Measurements from ENCODE around the gene SLC25A34. TPM values are rescaled to one million over a fixed set of nuclear protein-coding genes. Genes with fewer than 3 reads are reported as not detected.

The SLC25A34 gene
- total RNA-seq, 1 experiment from 2014 or later, result 0.59 TPM

- TF ChIP-seq ELF1 (IDR thresholded peaks at IDR 0.05; ENCODE audit: borderline replicate concordance, low read depth) (no peak), JUND (IDR thresholded peaks at IDR 0.05) (no peak), RAD21 (IDR thresholded peaks at IDR 0.05; ENCODE audit: low read depth) (no peak), YY1 (IDR thresholded peaks at IDR 0.05; ENCODE audit: extremely low read depth, insufficient replicate concordance, low read depth, low read length) (no peak), SRF (IDR thresholded peaks at IDR 0.05; ENCODE audit: low read depth) (no peak), POLR2AphosphoS5 (IDR thresholded peaks at IDR 0.05; ENCODE audit: low read depth, low read length) (no peak), EZH2phosphoT487 (IDR thresholded peaks at IDR 0.05; ENCODE audit: borderline replicate concordance) (no peak)
- TF ChIP-seq, protein P1, sequence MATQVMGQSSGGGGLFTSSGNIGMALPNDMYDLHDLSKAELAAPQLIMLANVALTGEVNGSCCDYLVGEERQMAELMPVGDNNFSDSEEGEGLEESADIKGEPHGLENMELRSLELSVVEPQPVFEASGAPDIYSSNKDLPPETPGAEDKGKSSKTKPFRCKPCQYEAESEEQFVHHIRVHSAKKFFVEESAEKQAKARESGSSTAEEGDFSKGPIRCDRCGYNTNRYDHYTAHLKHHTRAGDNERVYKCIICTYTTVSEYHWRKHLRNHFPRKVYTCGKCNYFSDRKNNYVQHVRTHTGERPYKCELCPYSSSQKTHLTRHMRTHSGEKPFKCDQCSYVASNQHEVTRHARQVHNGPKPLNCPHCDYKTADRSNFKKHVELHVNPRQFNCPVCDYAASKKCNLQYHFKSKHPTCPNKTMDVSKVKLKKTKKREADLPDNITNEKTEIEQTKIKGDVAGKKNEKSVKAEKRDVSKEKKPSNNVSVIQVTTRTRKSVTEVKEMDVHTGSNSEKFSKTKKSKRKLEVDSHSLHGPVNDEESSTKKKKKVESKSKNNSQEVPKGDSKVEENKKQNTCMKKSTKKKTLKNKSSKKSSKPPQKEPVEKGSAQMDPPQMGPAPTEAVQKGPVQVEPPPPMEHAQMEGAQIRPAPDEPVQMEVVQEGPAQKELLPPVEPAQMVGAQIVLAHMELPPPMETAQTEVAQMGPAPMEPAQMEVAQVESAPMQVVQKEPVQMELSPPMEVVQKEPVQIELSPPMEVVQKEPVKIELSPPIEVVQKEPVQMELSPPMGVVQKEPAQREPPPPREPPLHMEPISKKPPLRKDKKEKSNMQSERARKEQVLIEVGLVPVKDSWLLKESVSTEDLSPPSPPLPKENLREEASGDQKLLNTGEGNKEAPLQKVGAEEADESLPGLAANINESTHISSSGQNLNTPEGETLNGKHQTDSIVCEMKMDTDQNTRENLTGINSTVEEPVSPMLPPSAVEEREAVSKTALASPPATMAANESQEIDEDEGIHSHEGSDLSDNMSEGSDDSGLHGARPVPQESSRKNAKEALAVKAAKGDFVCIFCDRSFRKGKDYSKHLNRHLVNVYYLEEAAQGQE (IDR thresholded peaks at IDR 0.05; ENCODE audit: low read depth), result no peak
These were observed 35.5 kb upstream of the SLC25A34 start (continued) for GRCh38 chr1:15700508-15700907.

DNA sequence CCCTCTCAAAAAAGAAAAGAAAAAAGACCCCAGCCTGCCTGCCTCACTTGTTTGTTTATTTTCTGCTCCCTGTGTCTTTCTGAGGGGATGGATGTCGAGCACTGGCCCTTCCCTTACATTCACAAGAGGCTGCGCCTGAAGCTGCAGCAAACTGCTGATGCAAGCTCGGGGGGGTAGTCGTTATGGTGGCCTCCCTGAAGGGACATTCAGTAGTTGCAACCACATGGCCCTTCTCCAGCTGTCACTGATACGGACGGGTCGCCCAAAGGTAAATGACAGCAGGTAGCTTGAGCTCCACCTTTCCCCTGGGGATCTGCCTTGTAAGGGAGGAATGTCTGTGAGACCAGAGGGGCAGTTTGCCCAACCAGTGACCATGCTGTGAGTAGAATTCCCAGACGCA lies 34.3 kb upstream of the SLC25A34 start:
- Histone ChIP-seq H2AFZ (ENCODE audit: low read depth, low read length, poor library complexity, severe bottlenecking) (no peak overlapping the region), H3K79me2 (ENCODE audit: insufficient read depth, low read length) (peaks cover 18% of the 10 kb centered on the region; the same call in 1 of the 2 replicates), H3K9me3 (ENCODE audit: control insufficient read depth in 1 of 2, insufficient read depth in 1 of 2, low read depth in 1 of 2, low read length in 2 of 2) (no peaks in the 10 kb centered on the region), H3K4me2 (ENCODE audit: low read length) (no peak overlapping the region), H3K27me3 (ENCODE audit: insufficient read depth, low read length) (no peaks in the 10 kb centered on the region), H3K27ac (ENCODE audit: low read depth, low read length) (no peak overlapping the region), H3K36me3 (ENCODE audit: control insufficient read depth in 1 of 2, insufficient read depth in 2 of 2, low read length in 2 of 2) (no peaks in the 10 kb centered on the region), H4K20me1 (ENCODE audit: insufficient read depth) (no peaks in the 10 kb centered on the region), H3K4me3 (replicated peaks in 1 of 2; ENCODE audit: low read depth in 1 of 2, low read length in 2 of 2) (no peak overlapping the region), H3K9me2 (ENCODE audit: insufficient read depth) (no peaks in the 10 kb centered on the region), H3K4me1 (ENCODE audit: control insufficient read depth in 1 of 2, insufficient read depth in 2 of 2, low read length in 2 of 2) (peaks cover 0 to 3% of the 10 kb centered on the region in 2 experiments; a peak in 1 of 4 replicates), H3K9ac (ENCODE audit: low read length) (no peak overlapping the region)
- DNase-seq (ENCODE audit: low read depth, low spot score) (no peak), ATAC-seq (no peak)
- no TSS peak for BruUV-seq (replicated peaks)
- ChIA-PET RAD21 (ENCODE audit: low non-redundant PET in 1 of 2, low total read pairs in 2 of 2, uncharacterized antibody in 2 of 2, unreplicated experiment in 2 of 2) (no interaction called here), POLR2A (no interaction called here), CTCF (no interaction called here)
- TF ChIP-seq CEBPB (IDR thresholded peaks at IDR 0.05; ENCODE audit: low read depth), result no peak
- no peak for TF ChIP-seq CBX3 (IDR thresholded peaks at IDR 0.05; ENCODE audit: low read depth)
- TF ChIP-seq ZFX (IDR thresholded peaks at IDR 0.05), result no peak
- TF ChIP-seq EGR1 (IDR thresholded peaks at IDR 0.05; ENCODE audit: low read depth), result no peak
- intact Hi-C loops (cut with micrococcal nuclease), result no loop called here

Measured in HCT116 (cell line).